Astrocyte (in vitro differentiated cells and primary cell): ENCODE measurements around the gene FAM170B. TPM values are rescaled to one million over a fixed set of nuclear protein-coding genes. Genes with fewer than 3 reads are reported as not detected.

Experiments
- DNase-seq: peaks from one replicate; pipeline ENCODE4 v3.0.0-alpha.2; 2010; ENCODE audit warnings: low read depth
- FAIRE-seq: peaks from 2 replicates; lab custom pipeline; 2011; peaks lifted over from hg19 to GRCh38; lab: Jason Lieb, UNC
- H2AFZ ChIP-seq: 2 replicates; pipeline ENCODE4 v1.6.0; 2012; ENCODE audit warnings: low read depth, low read length, inconsistent platforms
- H3K27ac ChIP-seq: 2 replicates; pipeline ENCODE4 v1.5.1; 2011; ENCODE audit warnings: low read depth, low read length, inconsistent platforms
- H3K27me3 ChIP-seq: 2 replicates; pipeline ENCODE4 v1.6.0; 2011; ENCODE audit warnings: low read length, inconsistent platforms; ENCODE audit not compliant: insufficient read depth
- H3K36me3 ChIP-seq: 2 replicates; pipeline ENCODE4 v1.5.1; 2011; ENCODE audit warnings: low read length, inconsistent platforms; ENCODE audit not compliant: insufficient read depth
- H3K4me1 ChIP-seq: 2 replicates; pipeline ENCODE4 v1.5.1; 2011; ENCODE audit warnings: low read length, inconsistent platforms; ENCODE audit not compliant: insufficient read depth
- H3K4me2 ChIP-seq: 2 replicates; pipeline ENCODE4 v1.6.0; 2012; ENCODE audit warnings: low read length, inconsistent platforms
- H3K4me3 ChIP-seq: 2 replicates; pipeline ENCODE4 v1.5.1; 2011; ENCODE audit warnings: low read depth, mild to moderate bottlenecking, low read length, inconsistent platforms; ENCODE audit not compliant: insufficient read depth
- H3K79me2 ChIP-seq: 2 replicates; pipeline ENCODE4 v1.6.0; 2012; ENCODE audit warnings: mild to moderate bottlenecking, low read length, inconsistent platforms; ENCODE audit not compliant: insufficient read depth
- H3K9ac ChIP-seq: 2 replicates; pipeline ENCODE4 v1.6.0; 2012; ENCODE audit warnings: mild to moderate bottlenecking, low read length, inconsistent platforms
- H3K9me3 ChIP-seq: 2 replicates; pipeline ENCODE4 v1.5.1; 2012; ENCODE audit warnings: low read depth, mild to moderate bottlenecking, low read length, inconsistent platforms; ENCODE audit not compliant: insufficient read depth
- H4K20me1 ChIP-seq: 2 replicates; pipeline ENCODE4 v1.6.0; 2012; ENCODE audit warnings: low read length, inconsistent platforms; ENCODE audit not compliant: insufficient read depth
- H3K27ac Mint-ChIP-seq: one replicate; pipeline ENCODE4 v1.8.0; 2021; ENCODE audit warnings: mild to moderate bottlenecking, mixed read lengths; ENCODE audit not compliant: unreplicated experiment
- H3K27me3 Mint-ChIP-seq: one replicate; pipeline ENCODE4 v1.8.0; 2021; ENCODE audit warnings: low read depth, mixed read lengths; ENCODE audit not compliant: unreplicated experiment
- H3K36me3 Mint-ChIP-seq: one replicate; pipeline ENCODE4 v1.8.0; 2021; ENCODE audit warnings: low read depth, mixed read lengths; ENCODE audit not compliant: unreplicated experiment
- H3K4me1 Mint-ChIP-seq: one replicate; pipeline ENCODE4 v1.8.0; 2021; ENCODE audit warnings: low read depth, mixed read lengths; ENCODE audit not compliant: unreplicated experiment
- H3K4me3 Mint-ChIP-seq: one replicate; pipeline ENCODE4 v1.8.0; 2021; ENCODE audit warnings: mild to moderate bottlenecking, moderate library complexity, mixed read lengths; ENCODE audit not compliant: unreplicated experiment
- H3K9me3 Mint-ChIP-seq: one replicate; pipeline ENCODE4 v1.8.0; 2021; ENCODE audit warnings: mild to moderate bottlenecking, mixed read lengths; ENCODE audit not compliant: unreplicated experiment
- EZH2 ChIP-seq: IDR thresholded peaks from 2 replicates; pipeline ENCODE4 v1.6.1; 2012; ENCODE audit warnings: mild to moderate bottlenecking, low read length, inconsistent platforms; ENCODE audit not compliant: insufficient read depth
- total RNA-seq: library from RNA; stranded (reverse); gene quantifications from 2 replicates; pipeline ENCODE4 v1.2.1, GENCODE V29; 2021
- TF ChIP-seq, protein P1 (sequence below): IDR thresholded peaks from 2 replicates; pipeline ENCODE4 v1.5.1; 2011; ENCODE audit warnings: low read depth, mild to moderate bottlenecking, inconsistent platforms, low read length, moderate library complexity; ENCODE audit not compliant: insufficient read depth

FAM170B gene
- total RNA-seq, 1 donor from 2014 or later: not detected

DNA sequence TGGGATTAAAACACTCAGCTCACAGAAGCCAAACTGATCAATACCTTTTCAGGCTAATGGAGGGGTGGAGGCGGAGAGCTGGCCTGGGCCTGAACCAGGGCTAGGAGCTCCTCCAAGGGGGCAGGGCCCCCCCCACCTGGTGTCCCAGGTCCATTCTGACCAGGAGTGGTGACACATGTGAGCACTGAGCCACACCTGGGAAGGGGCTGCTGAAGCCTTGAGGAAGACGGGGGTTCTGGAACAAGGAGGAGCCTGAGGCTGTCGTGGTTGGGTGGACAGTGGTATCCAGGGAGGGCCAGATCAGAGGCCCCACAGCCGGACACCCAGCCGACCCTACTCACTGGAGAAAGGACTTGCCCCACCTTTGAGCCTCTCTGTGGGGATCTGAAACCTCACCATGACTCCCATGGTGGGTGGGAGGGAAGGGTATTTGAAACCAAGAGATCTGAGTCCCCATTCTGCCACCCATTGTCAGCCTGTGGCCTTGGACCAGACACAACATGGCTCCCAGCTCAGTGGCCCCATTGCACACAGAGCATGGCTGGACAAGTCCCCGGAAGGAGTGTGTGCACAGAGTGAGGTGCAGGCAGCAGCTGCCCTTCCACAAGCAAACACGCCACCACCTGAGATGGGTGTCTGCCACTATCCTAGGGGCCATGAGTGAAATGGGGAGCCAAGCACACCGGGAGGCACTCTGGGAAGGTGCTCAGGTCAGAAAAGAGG is 41.9 kb upstream of the FAM170B start:
- Histone ChIP-seq H3K4me3 (no peak overlapping the region), H3K9ac (no peak overlapping the region), H3K79me2 (no peaks in the 10 kb centered on the region), H3K4me1 (peaks cover 15% of the 10 kb centered on the region), H3K9me3 (no peaks in the 10 kb centered on the region), H3K27me3 (no peaks in the 10 kb centered on the region), H3K36me3 (no peaks in the 10 kb centered on the region), H4K20me1 (no peaks in the 10 kb centered on the region), H3K4me2 (no peak overlapping the region), H2AFZ (no peak overlapping the region), H3K27ac (no peak overlapping the region)
- Mint-ChIP-seq H3K4me1 (peaks cover 8% of the 10 kb centered on the region), H3K36me3 (no peaks in the 10 kb centered on the region), H3K4me3 (no peak overlapping the region), H3K27ac (no peak overlapping the region), H3K9me3 (no peaks in the 10 kb centered on the region), H3K27me3 (peaks cover 19% of the 10 kb centered on the region)
- no peak for FAIRE-seq
- DNase-seq: no peak
- no peak for TF ChIP-seq EZH2
- TF ChIP-seq, protein P1, sequence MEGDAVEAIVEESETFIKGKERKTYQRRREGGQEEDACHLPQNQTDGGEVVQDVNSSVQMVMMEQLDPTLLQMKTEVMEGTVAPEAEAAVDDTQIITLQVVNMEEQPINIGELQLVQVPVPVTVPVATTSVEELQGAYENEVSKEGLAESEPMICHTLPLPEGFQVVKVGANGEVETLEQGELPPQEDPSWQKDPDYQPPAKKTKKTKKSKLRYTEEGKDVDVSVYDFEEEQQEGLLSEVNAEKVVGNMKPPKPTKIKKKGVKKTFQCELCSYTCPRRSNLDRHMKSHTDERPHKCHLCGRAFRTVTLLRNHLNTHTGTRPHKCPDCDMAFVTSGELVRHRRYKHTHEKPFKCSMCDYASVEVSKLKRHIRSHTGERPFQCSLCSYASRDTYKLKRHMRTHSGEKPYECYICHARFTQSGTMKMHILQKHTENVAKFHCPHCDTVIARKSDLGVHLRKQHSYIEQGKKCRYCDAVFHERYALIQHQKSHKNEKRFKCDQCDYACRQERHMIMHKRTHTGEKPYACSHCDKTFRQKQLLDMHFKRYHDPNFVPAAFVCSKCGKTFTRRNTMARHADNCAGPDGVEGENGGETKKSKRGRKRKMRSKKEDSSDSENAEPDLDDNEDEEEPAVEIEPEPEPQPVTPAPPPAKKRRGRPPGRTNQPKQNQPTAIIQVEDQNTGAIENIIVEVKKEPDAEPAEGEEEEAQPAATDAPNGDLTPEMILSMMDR: no peak

DNA sequence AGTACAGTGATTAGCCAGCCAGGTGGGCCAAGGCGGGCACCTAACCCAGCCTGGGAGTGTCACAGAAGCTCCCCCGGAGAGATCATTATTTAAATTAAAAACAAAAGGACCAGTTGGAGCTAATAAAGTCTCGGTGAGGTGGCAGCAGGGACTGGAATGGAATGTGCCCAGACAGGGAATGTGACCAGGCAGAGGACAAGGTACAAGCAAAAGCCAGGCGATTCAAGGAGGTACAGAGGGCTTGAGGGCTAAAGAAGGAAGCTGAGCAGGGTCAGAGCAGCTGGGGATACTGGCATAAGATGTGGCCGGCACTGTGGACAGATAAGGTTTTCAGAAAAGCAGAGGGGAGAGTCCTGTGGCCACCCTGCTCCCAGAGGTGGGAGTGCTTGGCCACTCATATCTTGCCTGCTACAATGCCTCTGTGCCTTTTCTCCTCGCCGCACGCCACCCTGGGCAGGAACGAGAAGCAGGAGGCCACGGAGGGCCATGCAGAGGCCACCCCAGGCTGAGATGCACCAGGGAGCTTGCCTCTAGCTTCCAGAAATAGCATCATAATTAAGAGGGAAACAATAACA is 41.2 kb upstream of the FAM170B start:
- Mint-ChIP-seq H3K4me3 (no peak overlapping the region), H3K27me3 (peaks cover 21% of the 10 kb centered on the region), H3K27ac (peak overlapping the region; percentile 18), H3K4me1 (peaks cover 8% of the 10 kb centered on the region), H3K9me3 (no peaks in the 10 kb centered on the region), H3K36me3 (no peaks in the 10 kb centered on the region)
- H4K20me1 ChIP-seq: no peaks in the 10 kb centered on the region
- H3K9me3 ChIP-seq: no peaks in the 10 kb centered on the region
- H3K4me2 ChIP-seq: no peak overlapping the region
- TF ChIP-seq, protein P1: no peak
- TF ChIP-seq EZH2: no peak
- FAIRE-seq: no peak
- no peaks in the 10 kb centered on the region for H3K79me2 ChIP-seq
- no peak overlapping the region for H3K4me3 ChIP-seq
- no peaks in the 10 kb centered on the region for H3K27me3 ChIP-seq
- peaks cover 15% of the 10 kb centered on the region for H3K4me1 ChIP-seq
- DNase-seq: no peak
- no peak overlapping the region for H3K9ac ChIP-seq
- no peak overlapping the region for H3K27ac ChIP-seq
- H3K36me3 ChIP-seq: no peaks in the 10 kb centered on the region
- H2AFZ ChIP-seq: no peak overlapping the region
